Measurements from ENCODE around the gene CPSF4L.
"Not testable (repeated sequence)": the region's sequence is repeated elsewhere in the genome, so short reads cannot be mapped to it uniquely, and the experiment has no call there.

Gene CPSF4L

DNA sequence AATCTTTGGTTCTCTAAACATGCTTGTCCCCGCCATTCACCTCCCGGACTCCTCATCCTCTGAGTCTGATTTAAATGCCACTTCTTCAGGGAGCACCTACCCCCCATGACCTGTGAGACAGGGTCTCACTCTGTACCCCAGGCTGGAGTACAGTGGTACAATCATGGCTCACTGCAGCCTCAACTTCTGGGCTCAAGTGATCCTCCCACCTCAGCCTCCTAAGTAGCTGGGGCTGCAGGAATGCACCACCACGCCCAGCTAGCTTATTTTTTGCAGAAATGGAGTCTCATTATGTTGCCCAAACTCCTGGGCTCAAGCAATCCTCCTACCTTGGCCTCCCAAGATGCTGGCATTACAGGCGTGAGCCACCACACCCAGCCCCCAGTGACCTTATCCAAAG, 12.8 kb upstream of the CPSF4L start:
- no peak for DNase-seq (ENCODE audit: low read depth, low spot score)
- H3K4me3 ChIP-seq (ENCODE audit: low read length) = no peak overlapping the region

DNA sequence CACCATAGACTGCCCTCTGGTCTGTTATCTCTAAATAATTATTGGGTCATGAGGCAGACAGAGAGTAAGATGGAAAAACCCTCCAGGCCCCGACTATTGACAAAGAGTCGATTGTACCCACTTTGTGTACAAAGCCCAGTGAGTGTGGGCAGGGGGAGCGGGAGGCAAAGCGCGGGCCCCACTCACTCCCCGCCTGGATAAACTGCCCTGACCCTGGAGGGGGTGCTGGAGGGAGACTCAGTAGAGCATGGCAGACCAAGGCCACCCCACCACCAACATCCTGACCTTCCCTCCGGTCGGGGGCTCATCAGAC, 11.2 kb upstream of the CPSF4L start:
- DNase-seq (ENCODE audit: low read depth, low spot score) = no peak
- no peak overlapping the region for H3K4me3 ChIP-seq (ENCODE audit: low read length)

DNA sequence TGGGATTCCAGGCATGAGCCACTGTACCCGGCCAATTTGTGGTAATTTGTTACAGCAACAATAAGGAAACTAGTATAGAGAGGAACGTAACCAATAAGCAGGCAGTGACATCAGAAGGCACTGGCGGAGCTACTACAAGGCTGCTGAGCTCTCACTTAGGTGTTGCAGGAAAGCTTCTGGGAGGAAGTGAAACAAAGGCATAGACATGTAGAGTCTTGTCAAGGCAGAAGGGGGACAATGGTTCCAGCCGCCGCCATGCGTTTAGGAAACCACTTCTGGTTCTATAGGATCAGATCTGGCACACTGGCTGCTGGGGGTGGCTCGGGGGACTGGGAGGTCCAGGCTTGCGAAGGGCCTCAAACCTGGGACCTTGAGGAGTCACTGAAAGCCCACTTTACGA, 9.4 kb upstream of the CPSF4L start:
- H3K4me3 ChIP-seq (ENCODE audit: low read length) = no peak overlapping the region
- DNase-seq (ENCODE audit: low read depth, low spot score) = no peak

DNA sequence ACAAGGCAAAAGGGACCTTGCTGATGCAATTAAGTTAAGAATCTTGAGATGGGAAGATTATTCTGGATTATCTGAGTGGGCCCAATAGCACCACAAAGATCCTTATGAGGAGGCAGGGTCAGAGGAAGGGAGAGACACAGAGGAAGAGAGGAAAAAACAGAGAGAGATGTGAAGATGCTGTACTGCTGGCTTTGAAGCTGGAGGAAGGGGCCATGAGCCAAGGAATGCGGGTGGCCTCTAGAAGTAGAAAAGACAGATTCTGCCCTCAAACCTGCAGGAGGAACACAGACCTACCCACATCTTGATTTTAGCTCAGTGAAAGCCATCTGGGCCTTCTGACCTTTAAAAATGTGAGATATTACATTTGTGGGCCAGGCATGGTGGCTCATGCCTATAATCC, 8.1 kb upstream of the CPSF4L start:
- no peak for DNase-seq (ENCODE audit: low read depth, low spot score)
- no peak overlapping the region for H3K4me3 ChIP-seq (ENCODE audit: low read length)

DNA sequence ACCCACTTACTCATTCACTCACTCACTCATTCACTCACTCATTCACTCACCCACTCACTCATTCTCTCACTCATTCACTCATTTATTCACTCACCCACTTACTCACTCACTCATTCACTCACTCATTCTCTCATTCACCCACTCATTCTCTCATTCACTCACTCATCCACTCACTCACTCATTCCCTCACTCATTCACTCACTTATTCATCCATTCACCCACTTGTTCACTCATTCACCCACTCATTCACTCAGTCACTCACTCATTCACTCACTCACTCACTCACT, 7.6 kb upstream of the CPSF4L start:
- H3K4me3 ChIP-seq (ENCODE audit: low read length) = no peak overlapping the region
- no peak for DNase-seq (ENCODE audit: low read depth, low spot score)

DNA sequence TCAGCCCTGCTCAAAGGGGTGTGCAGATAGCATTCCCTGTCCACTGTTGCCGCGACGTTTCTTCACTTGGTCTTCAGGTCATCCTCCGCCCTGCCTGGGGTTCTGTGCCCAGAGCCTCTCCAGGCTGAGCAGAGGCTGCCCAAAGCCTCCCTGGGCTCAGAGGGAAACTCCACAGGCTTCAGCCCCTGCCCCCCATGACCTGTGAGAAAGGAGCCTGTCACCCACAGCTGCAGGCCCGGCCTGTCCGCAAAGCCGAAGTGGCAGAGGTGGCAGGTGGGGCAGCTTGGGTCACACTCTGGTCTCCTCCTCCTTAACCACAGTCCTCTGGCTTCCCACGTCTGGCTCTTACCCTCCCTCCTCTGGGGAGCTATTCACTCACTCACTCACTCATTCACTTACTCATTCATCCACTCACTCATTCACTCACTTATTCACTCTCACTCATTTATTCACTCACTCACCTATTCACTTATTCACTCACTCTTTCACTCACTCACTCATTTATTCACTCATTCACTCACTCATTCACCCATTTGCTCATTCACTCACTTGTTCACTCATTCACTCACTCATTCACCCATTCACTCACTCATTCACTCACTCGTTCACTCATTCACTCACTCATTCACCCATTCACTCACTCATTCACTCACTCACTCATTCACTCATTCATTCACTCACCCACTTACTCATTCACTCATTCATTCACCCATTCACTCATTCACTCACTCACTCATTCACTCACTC, 7.1 kb upstream of the CPSF4L start:
- DNase-seq (ENCODE audit: low read depth, low spot score) = no peak
- H3K4me3 ChIP-seq (ENCODE audit: low read length) = no peak overlapping the region

DNA sequence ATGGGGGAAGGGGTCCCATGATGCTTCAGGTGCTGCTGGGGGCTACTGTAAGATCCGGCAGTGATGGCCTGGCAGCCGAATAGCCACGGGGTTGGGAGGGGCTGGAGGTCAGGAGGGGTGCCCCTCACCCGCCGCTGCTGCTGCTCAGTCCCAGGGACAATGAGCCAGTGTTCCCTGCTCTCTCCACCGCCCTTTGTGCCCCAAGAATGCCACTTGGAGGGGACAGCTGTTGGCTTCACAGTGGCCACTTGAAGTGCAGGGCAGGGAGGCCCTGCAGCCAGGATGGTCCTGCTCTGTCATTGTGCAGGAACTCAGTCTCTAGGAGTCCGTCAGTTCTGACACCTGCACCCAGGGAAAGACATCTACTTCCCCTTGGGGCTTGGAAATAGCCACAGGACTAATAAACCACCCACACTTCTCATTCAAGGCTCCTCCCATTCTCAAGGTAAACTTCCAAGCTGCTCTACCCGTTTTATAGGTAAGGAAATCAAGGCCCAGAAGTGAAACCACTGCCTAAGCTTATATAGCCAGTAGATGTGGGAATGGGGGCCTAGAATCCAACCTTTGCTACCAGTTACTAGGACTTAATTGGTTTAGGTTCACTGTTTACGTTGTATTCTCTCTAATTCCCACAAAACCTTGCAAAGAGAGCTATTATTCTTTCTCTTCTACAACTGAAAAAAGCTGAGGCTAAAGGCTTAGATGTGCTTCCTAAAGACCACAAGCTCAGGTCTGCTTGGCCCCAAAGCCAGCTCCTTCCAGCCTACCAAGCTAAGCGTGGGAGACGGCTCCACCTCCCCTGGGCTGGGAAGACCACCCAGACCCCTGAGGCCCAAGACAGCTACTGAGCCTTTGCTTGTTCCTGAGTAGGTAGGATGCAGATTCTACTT, 6.2 kb upstream of the CPSF4L start:
- DNase-seq (ENCODE audit: low read depth, low spot score) = no peak
- no peak overlapping the region for H3K4me3 ChIP-seq (ENCODE audit: low read length)

DNA sequence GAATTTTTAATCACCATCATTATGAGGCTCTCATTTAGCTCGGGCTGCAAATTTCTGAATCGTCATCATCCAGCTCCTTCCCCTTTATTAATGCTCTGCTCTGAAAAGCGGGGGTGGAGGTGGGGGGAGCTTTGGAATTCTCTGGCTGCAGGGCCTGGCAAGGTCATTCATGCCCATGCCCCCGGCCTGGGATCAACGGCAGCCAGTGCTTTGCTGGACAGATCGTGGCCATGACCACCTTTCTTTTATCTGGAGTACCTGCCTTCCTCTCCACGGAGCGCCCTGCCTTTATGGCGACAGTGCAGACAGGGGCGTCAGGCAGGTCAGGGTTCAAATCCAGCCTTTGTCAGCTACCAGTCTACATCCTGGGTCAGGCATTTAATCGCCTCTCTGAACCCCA, 5.1 kb upstream of the CPSF4L start:
- H3K4me3 ChIP-seq (ENCODE audit: low read length) = no peak overlapping the region
- DNase-seq (ENCODE audit: low read depth, low spot score) = no peak

DNA sequence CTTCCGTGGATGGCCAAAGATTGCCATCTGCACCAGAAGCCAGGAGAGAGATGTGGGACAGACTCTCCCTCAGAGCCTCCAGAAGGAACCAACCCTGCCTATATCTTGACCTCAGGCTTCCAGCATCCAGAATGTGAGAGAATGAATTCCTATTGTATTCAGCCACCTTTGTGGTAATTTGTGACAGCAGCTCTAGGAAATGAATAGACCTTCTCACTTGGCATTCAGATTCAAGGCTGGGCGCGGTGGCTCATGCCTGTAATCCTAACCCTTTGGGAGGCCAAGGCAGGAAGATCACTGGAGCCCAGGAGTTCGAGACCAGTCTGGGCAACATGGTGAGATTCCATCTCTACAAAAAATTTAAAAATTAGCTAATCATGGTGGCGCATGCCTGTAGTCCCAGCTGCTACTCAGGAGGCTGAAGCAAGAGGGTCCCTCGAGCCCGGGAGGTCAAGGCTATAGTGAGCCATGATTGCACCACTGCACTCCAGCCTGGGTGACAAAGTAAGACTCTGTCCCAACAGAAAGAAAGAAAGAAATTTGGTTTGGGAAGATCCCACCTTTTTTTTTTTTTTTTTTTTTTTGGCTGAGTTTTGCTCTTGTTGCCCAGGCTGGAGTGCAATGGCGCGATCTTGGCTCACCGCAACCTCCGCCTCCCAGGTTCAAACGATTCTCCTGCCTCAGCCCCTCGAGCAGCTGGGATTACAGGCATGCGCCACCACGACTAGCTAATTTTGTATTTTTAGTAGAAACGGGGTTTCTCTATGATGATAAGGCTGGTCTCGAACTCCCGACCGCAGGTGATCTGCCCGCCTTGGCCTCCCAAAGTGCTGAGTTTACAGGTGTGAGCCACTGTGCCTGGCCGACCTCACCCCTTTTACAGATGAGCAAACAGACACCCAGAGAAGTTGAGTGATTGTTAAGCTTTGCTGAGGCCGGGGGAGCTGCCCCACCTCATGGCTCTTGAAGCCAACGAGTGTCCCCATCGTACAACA, 4.3 kb upstream of the CPSF4L start:
- no peak for DNase-seq (ENCODE audit: low read depth, low spot score)
- no peak overlapping the region for H3K4me3 ChIP-seq (ENCODE audit: low read length)

DNA sequence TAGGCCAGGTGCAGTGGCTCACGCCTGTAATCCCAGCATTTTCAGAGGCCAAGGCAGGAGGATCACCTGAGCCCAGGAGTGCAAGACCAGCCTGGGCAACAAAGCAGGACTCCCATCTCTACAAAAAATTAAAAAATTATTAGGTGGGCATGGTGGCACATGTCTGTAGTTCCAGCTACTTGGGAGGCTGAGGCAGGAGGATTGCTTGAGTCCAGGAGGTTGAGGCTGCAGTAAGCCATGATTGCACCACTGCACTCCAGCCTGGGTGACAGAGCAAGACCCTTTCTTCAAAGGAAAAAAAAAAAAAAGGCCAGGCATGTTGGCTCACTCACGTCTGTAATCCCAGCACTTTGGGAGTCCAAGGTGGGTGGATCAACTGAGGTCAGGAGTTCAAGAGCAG, 2.8 kb upstream of the CPSF4L start:
- not testable (repeated sequence) for H3K4me3 ChIP-seq (ENCODE audit: low read length); DNase-seq (ENCODE audit: low read depth, low spot score)

DNA sequence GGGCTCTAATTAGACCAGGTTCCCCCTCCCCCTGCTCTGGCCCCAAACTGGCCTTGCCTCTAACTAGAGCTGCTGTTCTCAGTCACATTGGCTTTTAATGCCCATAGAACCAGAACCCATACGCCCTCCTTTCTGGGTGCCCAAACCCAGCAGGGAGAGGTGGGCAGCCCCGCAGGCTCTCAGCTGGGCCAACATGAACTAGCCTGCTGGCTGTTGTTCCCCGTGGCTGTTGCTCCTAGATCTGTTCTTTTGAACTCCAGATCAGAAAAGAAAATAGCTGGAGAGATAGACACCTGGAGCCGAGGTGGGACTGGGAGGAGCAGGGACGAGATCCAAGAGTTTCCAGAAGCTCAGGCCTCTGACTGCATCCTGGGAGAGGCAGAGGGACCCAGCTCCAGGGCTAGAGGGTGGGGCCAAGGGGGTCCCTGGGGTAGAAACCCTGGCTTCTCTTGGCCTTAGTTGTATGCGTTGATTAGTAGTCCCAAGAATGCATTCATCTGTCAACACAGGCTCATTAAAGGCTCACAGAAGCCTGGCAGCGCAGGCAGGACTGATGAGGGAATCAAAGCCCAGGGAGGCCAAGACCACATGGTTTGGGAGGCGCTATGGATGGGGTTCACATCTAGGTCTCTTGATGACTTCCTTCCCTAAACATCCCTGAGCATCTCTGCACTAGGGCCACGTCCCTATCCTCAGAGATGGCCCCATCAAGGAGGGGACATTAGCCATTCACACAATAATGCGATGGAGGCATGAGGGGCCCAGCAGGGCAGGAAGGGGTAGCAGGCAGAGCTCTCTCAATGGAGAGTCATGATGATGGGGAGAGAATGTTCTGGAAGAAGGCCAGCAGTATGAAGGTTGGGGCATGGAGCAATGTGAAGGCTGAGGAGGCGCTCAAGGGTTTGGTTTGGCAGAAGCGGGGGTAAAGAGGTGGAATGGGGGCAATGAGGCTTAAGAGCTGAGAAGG, 1.3 kb upstream of the CPSF4L start:
- DNase-seq (ENCODE audit: low read depth, low spot score) = no peak
- no peak overlapping the region for H3K4me3 ChIP-seq (ENCODE audit: low read length)

DNA sequence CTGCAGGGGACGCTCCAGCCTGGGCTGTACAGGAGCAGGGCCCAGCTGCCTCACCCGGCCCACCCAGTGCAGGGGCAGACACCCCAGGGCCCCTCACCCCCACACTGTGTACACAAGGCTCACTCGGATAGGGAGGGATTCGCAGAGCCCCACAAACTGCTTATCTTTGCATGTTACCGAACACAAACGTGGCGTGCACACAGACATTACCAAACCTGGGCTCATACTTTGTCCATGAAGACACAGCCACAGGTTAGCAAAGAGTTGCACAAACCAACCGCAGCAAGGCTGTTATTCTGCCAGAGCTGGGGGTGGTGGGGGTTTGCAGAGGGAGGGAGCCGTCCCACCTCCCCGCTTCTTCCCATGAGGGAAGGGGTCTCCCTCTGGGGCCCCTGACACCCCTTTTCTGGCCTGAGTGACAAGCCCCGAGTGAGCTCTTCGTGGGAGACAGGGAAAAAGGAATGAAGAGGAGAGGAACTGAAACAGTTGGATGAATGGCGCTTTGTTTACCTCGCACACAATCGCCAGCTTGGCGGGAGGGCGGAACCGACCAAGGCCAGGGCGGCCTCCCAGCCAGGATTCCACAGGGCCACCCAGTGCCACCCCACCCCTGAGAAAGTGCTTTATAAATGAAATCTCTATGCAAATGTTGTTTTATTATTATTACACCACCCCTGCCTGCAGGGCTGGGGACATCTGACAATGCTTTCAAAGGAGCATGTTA, 434 bp upstream of the CPSF4L start:
- no peak overlapping the region for H3K4me3 ChIP-seq (ENCODE audit: low read length)
- no peak for DNase-seq (ENCODE audit: low read depth, low spot score)

DNA sequence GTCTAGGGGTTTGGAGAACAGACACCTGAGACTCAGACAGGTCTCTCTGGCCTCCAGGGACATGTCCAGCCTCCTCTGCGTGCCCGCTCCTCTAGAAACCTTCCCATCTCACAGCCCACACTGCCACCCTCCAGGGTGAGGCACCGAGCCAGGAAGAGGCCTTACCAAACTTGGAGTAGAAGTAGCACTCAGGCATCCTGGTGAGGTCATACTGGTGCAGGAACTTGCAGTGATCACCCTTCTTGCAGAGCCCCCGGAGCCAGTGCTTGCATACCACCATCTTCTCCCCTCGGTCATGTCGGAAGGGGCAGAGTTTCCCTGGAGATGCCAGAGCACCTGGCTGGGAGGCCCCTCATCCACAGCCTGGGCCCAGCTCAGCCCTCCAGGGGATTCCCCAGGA, 4.2 kb downstream of the CPSF4L start:
- DNase-seq (ENCODE audit: low read depth, low spot score) = no peak
- H3K4me3 ChIP-seq (ENCODE audit: low read length) = no peak overlapping the region

DNA sequence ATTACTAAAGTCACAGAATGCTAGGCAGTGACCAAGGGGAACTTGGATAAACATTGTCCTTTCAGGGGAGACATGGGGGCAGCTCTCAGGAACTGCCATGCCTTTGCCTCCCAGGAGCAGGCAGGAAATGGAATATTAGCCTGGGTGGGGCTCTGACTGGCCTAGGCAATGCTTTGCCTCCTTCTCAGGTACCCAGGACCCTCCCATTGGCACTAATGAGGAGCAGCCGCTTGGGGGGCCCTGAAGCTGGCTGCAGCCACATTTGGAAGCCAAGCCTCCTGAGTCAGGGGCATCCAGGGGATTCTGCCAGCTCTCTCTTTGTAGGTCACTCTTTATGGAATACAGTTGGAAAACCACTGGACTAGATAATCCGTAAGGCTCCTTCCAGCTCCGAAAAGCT, 5.5 kb downstream of the CPSF4L start:
- H3K4me3 ChIP-seq (ENCODE audit: low read length) = no peak overlapping the region
- no peak for DNase-seq (ENCODE audit: low read depth, low spot score)

DNA sequence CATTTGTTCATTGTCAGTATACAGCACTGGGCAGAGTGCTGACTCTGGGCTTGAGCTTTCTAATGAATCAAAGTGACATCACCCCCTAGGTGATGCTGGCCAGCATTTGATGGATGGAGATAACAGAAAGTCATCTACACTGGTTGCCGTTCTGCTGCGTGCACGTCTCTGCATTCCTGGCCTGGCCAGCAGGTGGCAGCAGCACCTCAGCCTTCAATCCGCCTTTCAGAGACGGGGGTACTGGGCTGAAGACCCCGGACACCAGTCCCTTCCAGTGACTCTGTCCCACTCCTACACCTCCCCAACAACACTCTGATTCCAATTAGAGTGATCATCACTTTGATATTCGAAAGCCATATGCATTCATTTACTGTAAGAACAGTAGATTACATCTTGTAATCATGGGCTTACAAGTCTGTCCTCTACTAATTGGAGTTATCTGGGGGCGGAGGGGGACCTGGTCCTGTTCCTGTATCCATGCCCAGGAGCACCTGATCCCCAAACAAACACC, 6.0 kb downstream of the CPSF4L start:
- no peak for DNase-seq (ENCODE audit: low read depth, low spot score)
- no peak overlapping the region for H3K4me3 ChIP-seq (ENCODE audit: low read length)

DNA sequence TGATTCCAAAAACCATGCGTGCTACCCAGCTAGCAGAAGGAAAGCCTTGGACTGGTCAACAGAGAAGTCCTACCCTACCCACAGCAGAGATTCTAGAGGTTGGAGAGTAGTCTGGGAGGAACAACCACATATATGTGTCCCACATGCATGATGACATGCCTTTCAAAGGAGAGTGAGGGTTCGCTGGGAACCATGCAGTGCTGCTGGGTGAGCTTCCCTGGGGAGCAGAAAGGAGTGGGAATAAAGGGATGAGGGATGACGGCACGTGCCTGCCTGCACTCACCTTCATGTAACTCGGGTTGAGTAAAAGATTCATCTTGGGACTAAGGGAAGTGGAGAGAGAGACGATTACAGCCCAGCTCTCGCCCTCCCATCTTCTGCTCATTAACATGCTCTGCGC, 9.8 kb downstream of the CPSF4L start:
- H3K4me3 ChIP-seq (ENCODE audit: low read length) = no peak overlapping the region
- no peak for DNase-seq (ENCODE audit: low read depth, low spot score)

DNA sequence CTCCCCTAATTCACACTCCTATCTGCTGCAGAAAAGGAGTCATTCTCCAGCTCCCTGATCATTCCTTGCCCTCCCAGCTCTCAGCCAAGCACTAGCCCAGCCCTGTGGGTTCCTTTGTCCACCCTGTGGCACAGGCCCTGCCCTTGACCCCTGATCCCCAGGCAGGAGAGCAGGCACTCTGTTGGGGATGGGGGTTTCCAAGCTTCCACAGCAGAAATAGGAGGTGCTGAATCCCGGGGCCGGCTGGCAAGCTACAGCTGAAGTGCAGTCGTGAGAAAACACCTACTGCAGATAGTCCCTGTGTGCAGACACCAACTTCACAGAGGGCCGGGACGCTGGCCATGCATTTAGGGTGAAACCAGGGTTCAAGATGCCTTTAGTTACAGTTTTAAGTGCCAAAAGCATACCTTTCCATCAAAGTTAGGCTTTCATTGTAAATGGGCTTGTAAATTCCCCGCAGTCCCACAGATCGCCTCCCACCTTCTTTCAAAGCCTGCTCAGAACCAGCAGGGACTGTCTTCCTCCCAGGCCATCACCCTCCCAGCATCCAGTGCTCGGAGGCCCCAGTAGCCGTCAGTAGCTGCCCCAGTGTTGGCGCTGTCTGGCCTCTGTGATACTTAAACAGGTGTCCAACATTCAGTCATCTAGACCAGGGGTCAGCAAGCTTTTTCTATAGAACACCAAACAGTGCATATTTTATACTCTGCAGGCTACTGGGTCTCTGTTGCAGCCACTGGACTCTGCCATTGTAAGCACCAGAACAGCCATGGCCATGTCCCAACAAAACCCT, 10.6 kb downstream of the CPSF4L start:
- DNase-seq (ENCODE audit: low read depth, low spot score) = no peak
- no peak overlapping the region for H3K4me3 ChIP-seq (ENCODE audit: low read length)
